Fibroblast of pulmonary artery (primary cell): Measurements from ENCODE around the gene GTF2IRD1.
"Not testable (repeated sequence)": the region's sequence is repeated elsewhere in the genome, so short reads cannot be mapped to it uniquely, and the experiment has no call there.

Experiments
- DNase-seq: peaks from one replicate; pipeline ENCODE4 v3.0.0-alpha.2; 2010; ENCODE audit warnings: low read depth
- H3K4me3 ChIP-seq: replicated peaks from 2 replicates; pipeline ENCODE4 v1.5.1; 2011; ENCODE audit warnings: low read depth, mild to moderate bottlenecking, control low read depth, low read length, moderate library complexity
- CTCF ChIP-seq: IDR thresholded peaks from 2 replicates; pipeline ENCODE4 v1.5.1; 2011; ENCODE audit warnings: mild to moderate bottlenecking, control low read depth, low read length, inconsistent platforms; ENCODE audit errors: missing control alignments

The GTF2IRD1 gene

DNA sequence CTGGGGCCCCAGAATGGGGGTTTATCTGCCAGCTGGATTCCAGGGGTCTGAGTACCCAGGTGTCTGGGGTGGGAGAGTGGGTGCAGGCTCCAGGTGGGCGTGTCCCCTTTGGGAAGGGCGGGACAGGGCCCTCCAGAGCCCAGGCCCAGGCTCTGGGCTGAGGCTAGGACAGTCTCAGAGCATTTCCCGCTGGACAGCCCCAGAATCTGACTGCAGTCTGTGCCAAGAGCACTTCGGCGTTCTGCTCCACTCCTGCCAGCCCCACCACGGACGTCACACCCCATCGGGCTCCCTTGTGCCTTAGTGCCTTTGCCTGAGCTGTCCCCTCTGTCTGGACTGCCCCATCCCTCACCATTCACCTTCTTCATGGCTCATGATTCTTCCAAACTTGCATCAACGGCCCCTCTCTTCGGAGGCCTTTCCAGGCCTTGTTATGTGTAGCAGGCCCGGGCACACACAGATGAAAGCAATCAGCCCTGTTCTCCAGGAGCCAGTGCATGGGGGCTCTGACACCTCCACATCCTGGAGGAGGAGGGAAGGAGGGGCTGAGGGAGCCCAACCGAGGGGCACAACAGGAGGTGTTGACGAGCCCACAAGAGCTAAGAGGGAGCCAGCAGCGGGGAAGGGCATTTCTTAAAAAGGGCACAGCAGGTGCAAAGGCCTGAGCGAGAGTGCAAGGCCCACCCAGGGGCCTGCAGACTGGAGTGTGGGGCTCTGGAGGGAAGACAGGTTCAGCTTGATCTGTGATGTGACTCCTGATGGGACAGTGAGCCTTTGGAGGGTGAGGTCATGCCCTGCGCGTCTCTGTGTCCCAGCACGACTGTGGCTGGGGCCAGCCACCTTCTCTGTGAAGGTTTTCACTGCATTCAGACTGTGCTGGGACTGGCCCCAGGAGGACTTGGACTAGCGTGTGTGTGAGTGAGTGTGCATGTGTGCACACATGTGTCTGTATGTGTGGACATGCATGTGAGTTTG, 41.7 kb downstream of the GTF2IRD1 start:
- no peak for DNase-seq
- no peak for TF ChIP-seq CTCF
- no peak overlapping the region for H3K4me3 ChIP-seq

DNA sequence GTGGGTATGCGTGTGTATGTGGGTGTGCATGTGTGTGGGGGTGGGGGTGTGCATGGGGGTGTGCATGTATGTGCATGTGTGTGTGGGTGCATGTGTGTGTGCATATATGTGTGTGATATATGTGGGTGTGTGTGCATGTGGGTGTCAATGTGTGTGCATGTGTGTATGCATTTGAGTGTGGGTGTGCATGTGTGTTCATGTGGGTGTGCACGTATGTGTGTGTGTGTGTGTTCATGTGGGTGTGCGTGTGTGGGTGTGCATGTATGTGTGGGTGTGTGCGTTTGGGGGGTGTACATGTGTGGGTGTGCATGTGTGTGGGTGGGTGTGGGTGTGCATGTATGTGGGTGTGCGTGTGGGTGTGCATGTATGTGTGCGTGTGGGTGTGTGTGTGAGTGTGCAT, 42.6 kb downstream of the GTF2IRD1 start:
- TF ChIP-seq CTCF = no peak
- H3K4me3 ChIP-seq = no peak overlapping the region
- DNase-seq = no peak

- not testable (repeated sequence) for H3K4me3 ChIP-seq, DNase-seq
Measured at GRCh38 chr7:74496773-74497172, 43.1 kb downstream of the GTF2IRD1 start.

DNA sequence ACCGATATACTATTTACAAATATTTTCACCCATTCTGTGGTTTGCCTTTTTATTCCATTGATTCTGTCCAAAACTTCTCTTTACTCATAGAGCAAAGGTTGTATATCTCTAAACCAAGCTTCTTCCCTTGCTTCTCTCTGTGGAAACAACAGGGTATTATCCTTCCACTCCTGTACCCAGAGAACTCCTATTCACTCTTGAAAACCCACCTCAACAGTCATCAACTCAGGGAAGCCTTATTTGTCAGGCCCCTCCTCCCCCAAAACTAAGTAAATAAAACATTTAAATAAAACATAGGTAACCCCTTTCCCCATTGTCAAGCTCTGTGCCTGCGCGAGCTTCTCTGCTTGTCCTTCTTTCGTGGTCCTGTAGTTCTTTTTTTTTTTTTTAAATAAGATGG, 44.6 kb downstream of the GTF2IRD1 start:
- no peak for DNase-seq
- no peak overlapping the region for H3K4me3 ChIP-seq
- TF ChIP-seq CTCF = no peak

- DNase-seq = no peak
- no peak overlapping the region for H3K4me3 ChIP-seq
- TF ChIP-seq CTCF = no peak
Measured at GRCh38 chr7:74498996-74499834, 45.5 kb downstream of the GTF2IRD1 start.

DNA sequence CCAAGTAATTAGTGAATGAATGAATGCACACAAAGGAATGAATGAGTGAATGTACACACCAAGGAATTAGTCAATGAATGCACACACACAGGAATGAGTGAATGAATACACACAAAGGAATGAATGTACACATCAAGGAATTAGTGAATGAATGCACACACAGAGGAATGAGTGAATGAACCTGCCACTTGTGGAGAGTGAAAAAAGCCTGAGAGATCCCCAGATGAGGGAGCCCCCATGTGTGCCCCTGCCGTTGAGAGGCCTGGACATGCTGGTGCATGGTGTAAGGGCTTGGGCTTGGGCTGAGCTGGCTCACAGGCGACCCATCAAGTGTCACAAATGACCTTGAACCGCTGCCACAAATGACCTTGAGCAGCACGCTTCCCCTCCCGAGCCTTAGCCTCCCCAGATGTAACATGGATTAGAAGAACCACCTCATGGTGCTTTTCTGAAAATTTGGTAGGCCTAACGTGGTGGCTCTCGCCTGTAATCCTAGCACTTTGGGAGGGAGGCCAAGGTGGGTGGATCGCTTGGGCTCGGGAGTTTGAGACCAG, 46.2 kb downstream of the GTF2IRD1 start:
- TF ChIP-seq CTCF = no peak
- H3K4me3 ChIP-seq = no peak overlapping the region
- DNase-seq = no peak

DNA sequence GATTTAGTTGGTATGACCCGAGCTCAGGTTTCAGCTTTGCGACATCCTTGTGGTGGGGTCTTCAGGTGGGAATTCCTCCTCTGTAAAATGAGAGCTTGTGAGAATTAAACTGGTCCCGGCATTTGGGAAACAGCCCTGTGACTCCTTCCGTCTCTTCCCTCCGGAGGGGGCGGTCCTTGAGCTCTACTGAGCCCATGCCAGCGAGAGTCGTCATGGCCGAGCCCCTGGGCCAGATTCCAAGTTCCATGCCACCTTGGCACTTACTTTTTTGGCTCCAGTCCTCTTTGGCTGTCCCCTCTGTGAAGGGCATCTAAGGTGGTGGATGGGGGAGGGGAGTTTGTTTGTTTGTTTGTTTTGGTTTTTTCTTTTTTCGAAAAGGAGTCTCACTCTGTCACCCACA, 47.6 kb downstream of the GTF2IRD1 start:
- no peak for TF ChIP-seq CTCF
- no peak for DNase-seq
- no peak overlapping the region for H3K4me3 ChIP-seq
